DLD1 (cell line): Measurements from ENCODE around the gene PAM.

ENCODE experiments used
- in situ Hi-C: cut with HindIII; loops from 2 replicates; pipeline ENCODE4 v1.10.0; 2017; ENCODE audit warnings: low sequenced_read_pairs

Gene PAM

DNA sequence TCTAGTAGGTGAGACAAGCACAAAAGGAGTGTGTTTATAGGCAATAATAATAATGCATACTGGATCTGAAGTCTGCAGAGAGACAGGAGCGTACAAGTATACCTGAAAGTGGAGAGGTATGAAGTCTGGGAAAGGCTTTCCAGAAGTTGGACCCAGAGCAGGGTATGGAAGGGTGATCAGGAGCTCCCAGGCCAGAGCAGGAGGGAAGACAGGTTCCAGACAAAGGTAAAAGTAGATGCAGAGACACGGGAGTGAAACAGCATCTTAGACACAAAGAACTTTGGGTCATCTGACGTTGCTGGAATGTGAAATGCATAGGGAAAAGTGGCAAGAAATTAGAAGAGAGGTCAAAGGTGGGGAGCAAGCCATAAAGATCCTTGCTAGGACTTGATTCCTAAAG is 175.1 kb downstream of the PAM start:
- in situ Hi-C loops = no loop called here

DNA sequence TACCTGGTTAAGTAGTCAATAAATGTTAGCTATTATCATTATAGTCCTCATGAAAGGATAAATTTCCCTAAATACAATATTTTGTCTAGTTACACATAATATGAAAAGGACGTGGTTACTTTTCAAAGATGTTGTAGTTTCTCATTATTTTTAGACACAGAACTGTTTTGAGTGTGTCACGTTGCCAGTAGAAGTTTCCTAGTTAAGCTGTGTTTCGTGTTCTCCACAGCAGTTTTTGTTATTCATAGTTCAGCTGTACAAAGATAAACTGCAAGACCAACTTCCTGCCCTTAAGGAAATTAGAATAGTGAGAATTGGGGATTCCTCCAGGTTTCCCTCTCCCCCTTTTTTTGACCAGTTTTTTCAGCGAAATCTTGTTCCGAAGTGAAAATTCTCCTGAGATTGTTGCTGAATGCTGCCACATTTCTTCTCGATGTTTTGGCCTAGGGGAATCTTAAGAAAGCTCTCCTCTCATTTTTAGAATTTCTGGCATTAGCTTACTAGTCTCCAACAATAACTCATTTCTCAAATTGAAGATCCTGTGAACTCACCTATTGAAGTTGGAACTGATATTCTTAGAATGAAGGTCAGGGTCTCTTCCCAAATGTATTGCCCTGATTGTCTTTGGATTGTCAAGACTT is 176.1 kb downstream of the PAM start:
- in situ Hi-C loops = no loop called here

DNA sequence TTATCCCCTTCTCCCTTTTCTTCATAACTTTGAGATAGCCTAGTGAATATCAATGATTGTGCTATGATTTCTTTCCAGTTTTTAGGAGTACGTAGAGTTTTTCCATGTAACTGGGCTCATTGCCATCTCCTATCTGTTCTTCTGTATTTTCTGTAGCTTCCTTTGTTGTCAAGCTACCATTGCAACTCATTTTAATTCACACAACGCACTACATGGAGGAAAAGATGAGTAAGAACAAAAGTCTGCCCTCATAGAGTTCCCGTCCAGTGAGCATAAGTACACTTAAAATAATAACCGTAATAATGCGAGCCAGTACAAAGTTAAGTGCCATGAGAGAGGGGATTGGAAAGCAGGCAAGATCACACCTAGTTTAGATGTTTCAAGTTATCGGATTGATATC is 177.7 kb downstream of the PAM start:
- in situ Hi-C loops = no loop called here

DNA sequence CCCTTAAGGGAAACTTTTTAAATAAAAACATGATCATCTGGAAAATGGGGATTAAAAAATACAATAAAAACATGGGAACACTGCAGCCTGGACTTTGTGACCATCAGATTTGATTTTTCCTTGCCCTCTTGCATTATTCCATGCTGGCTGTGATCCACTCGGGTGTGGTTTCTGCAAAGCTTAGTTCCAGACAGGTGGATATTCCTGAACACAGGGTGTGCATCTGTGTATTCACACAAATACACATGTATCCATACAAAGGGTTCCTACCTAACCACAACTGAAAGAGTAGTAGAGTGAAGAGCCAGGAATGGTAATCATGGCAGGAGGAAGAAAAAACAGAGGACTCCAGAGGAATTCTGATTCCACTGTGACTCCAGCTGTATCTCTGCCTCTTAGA is 178.2 kb downstream of the PAM start:
- in situ Hi-C loops = no loop called here

DNA sequence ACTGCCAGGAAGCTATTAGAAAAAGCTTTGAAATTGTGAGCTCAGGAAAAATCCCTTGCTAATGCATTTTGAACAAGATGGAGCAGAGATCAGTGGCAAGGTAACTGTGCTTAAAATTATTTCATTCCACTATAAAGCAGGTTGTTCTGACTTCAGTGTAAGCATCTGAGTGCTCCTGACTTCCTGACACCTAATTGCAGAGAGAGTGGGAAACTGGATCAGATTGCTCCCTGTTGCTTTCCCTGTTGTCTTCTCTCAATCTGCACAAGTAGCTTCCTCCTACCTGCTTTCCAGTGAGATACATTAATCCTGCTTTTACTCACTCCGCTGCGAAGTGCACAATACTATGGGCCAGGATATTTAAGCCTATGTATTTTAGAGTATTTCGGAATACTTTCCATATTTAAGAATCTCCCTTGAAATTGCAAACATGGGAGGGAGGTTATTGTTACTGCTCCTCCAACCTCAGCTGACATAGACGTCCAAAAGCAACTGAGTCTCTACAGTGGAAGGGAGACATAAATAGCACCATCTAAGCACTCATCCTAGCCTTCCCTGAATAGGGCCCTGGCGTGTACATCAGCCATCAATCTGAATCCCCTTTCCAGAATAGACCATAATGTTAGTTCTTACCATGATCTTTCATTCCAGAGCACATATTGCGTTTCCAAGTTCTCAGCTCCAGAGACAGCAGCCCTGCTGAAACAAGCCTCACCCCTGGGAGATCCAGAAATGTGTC is 178.8 kb downstream of the PAM start:
- in situ Hi-C loops = no loop called here

DNA sequence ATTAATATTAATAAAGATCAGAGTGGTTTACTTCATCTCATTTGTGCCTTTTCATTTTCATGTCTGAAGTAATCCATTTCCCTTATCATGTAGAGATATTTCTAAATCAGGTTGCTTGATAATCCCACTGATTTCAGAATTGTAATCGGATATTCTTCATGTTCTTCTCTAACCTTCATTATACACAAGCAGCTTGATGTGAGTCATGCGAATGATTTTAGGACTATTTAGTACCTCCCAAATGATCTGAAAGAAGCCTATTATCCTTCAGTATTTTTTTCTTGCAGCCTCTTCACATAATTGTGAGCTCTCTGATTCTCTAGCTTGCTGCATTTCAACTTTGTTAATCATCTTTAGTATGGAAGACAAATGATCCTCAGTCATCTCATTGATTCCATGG is 182.8 kb downstream of the PAM start:
- in situ Hi-C loops = no loop called here

DNA sequence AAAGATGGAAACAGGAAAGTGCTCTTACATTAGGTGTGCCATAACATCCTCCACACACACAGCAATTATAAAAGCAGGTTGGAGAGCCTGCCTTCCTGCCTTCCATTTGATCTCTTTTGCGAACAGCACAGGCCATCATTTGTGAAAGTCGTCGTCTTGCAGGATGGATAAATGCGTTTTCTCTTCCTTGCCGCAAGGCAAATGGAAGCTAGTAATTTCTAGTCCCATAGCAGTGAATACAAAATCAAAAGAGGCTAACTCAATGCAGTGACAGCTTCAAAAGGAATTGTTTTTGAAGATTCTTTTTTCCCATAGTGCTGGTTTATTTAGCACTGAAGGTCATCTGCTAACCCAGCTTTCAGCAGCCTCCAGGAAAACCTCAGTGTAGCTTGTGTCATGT is 186.0 kb downstream of the PAM start:
- in situ Hi-C loops = no loop called here

DNA sequence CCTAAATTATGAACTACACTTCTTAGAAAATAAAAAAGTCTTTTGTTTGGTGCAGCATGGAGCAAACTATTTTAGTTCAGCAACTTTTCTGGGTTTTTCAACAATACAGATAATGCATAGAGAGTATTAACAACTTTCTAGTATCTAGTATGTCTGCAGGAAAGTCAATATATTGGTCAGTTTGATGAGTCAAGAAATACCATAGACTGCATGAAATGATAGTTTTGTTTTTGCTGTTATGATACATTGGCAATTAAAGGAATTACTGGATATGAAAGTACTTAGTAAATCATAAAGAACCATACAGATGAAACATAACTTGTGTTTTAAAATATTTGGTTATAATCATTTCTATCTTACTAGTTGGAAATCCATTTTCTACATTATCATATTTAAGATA is 191.3 kb downstream of the PAM start:
- in situ Hi-C loops = no loop called here

DNA sequence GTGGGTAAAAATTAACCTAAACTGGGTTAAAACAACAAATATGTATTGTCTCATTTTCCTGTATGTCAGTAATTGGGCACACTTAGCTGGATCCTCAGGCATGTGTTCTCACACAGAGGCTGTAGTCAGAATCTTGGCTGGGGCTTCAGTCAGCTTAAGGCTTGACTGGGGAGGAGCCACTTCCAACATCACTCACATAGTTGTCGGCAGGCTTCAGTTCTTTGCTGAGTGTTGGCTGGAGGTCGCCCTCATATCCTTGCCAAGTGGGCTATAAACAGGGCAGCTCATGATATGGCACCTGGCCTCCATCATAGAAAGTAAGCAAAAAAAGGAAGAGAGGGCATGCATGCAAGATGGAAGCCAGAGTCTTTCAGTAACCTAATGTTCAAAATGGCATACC is 191.9 kb downstream of the PAM start:
- in situ Hi-C loops = no loop called here

DNA sequence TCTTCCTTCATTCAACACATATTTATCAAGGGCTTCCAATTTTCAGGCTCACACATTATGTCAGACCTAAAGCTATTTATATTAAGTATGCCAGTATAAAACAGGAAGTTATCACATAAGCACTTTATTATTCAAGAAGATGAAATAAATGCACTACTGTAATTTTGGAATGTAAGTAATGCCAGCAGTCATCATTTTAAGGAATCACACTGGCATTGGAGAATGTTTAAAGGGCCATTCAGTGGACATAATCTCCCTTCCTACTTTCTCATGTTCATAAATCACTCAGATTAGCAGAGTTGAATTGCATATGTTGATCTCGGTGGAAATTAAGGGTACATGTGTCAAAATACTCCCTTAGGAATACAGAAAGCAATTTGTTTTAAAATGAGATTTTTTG is 200.4 kb downstream of the PAM start:
- in situ Hi-C loops = no loop called here

DNA sequence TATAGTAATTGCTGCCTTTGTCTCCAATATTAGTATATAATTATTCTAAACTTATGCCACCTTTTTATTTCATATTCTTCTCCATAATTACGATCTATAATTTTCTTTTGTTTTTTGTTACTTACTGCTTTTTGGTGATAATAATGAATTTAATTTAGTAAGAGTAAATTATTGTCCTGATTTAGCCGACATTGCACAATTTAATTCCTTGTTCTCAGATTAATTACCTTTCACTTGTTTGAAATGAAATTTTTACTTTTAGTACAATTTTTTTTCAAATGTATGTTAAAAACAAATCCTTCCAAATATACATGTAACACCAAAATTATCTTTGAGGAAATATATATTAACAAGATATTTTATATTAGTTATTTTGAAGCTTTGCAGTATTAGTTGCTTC is 201.5 kb downstream of the PAM start:
- in situ Hi-C loops = no loop called here

DNA sequence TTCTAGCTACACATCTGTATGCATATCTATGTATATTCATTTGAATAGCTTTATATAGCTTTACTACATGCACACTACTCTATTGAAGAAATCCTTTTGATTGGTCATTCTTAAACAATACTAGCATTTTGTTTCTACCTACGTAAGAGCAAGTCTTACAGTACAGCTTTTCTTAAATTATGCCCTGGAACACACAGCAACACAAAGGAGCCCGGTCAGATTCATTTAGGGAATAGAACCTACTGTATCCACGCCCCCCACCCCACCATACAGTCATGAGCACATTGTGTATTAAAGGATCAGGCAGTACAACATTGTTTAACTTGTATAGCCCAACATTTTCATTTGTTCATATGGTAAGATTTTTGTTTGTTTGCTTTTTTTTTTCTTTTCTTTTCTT is 202.0 kb downstream of the PAM start:
- in situ Hi-C loops = no loop called here

DNA sequence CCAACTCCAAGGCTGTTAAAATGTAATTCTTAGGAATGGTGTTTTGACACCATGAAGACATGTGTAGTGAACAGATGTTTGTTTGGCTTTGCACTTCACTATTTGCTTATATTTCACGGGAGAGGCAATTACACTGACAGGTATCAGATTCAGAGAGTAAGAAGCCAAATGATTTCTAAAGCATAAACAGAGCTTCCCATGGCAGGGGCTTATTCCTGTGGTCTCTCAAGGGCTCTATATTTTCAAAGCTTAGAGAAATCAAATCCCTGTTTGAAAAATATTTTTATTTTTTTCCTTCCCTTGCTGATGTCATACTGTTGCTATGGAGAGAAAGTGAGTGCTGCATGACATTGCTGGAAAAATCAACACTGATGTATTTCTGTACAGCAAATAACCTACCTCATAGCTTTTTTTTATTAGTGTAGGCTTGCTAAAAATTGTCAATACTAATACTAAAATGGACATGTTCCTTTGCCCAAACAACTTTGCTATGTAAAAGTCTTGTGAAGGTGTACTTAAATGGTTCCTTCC is 203.4 kb downstream of the PAM start:
- in situ Hi-C loops = no loop called here

DNA sequence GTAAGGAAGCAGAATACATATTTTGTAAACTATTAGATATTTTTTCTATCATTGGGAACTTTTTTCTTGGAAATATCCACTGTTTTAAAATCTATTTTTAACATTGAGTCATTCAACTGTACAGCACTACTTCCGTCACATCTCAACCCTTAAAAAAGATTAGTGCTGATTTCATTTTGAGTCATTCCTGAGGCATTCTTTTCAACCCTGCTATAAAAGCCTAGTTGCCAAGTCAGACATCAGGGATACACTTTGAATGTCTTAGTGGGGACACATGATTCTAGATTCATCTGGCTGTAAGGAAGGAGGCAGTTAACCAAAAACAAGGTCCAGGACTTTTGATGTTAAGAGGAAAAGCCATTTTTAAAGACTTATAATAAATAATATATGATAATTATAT is 203.9 kb downstream of the PAM start:
- in situ Hi-C loops = no loop called here

DNA sequence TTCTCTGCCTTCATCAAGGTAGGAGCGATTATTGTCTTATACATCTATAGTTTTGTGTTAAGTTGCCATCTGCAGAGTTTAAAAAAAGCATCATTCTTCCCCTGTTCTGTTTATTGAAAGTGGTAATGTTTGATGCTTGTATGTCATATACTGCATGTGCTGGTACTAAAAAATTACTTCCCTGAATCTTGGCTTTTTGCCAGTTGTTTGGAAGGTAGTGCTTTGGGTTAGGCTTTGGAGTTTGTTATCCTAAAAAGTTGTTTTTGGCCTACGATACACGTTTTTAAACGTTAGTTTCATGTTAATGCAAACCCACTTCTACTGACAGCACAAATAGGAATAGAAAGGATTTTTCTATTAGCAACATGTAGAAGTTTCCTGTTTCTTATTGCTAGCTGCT is 206.6 kb downstream of the PAM start:
- in situ Hi-C loops = no loop called here

DNA sequence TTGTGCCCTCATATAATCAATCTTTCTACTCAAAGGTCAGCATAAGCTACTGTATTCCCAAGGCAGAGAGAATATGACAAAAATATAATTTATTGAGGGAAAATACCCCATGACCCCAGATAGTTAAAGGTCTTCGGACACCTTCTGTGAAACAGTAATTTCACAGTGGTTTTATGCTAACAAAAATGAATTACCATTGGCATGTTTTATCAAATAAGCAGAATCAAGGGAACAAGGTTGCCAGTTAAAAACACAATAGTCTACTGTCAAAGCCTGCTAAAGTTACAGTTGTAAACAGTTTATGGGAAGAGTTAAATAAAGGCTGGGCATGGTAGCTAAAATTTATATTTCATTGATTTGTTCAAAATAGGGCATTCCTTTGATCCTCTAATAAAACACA is 210.5 kb downstream of the PAM start:
- in situ Hi-C loops = no loop called here

DNA sequence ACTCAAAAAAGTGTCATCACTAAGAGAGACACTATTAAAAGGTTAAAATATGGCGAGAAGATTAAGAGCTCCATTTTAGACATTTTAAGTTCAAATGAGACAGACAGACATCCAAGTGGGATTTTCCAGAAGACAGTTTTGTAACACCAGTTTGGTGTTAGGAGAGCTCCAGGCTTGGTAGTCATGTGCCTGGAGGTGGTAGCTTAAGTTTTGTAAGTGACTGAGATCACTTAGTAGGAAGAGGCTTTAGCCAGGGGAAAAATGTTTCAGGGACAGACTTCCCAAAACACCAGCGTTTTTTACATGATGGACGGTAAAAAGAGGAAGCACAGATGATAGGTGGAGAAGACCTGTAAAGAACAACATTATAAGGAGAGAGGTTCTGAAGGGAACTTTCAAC is 214.5 kb downstream of the PAM start:
- in situ Hi-C loops = no loop called here

DNA sequence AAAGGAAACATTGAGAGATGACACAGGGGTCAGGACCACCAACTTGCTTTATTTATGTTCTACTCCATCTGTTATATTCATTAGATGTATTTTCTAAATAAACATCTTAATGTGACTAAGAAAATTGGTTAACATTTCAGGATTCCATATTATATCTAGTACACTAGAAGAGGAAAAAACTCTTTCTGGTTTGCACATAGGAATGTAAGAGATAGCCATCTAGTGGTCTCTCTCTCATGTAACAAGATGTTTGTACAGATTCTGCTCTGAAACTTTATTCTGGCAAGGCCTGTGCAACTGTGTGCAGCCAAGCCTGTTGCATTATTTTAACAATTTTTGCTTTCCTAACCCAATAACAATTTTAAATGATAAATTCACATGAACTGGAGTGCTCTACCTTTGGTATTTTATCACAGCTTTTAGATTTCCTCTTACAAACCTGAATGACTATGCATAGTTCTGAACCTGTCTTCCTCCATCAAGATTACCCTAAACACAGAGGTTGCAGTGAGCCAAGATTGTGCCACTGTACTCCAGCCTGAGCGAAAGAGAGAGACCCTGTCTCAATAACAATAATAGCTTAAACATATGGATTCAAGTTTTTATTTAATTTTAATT is 216.7 kb downstream of the PAM start:
- in situ Hi-C loops = no loop called here

DNA sequence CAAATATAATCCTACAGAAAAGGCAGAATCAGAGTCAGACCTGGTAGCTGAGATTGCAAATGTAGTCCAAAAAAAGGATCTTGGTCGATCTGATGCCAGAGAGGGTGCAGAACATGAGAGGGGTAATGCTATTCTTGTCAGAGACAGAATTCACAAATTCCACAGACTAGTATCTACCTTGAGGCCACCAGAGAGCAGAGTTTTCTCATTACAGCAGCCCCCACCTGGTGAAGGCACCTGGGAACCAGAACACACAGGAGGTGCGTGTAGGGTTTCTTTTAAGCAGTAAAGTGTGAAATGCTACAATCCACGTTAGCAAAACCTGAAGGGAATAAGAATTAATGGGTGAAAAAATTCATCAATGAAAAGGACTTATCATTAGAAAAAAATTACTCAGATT is 219.1 kb downstream of the PAM start:
- in situ Hi-C loops = no loop called here

DNA sequence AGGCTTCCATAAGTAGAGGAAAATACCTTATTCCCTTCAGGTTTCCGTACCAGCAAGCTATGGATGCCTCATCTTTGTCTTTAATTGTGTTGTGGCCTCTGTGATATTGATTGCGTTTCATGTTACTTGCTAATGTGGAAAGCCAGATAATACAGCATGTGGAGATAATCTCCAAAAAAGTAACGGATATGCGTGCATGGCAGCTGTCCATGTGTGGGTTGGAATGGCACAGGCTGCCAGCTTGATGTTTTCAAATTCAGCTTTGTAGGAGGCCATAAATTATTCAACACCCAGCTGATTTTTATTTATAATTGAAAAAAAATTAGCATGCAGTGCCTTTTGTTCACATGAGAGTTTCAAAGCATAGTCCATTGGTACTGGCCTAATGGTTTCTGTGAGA is 219.9 kb downstream of the PAM start:
- in situ Hi-C loops = no loop called here

DNA sequence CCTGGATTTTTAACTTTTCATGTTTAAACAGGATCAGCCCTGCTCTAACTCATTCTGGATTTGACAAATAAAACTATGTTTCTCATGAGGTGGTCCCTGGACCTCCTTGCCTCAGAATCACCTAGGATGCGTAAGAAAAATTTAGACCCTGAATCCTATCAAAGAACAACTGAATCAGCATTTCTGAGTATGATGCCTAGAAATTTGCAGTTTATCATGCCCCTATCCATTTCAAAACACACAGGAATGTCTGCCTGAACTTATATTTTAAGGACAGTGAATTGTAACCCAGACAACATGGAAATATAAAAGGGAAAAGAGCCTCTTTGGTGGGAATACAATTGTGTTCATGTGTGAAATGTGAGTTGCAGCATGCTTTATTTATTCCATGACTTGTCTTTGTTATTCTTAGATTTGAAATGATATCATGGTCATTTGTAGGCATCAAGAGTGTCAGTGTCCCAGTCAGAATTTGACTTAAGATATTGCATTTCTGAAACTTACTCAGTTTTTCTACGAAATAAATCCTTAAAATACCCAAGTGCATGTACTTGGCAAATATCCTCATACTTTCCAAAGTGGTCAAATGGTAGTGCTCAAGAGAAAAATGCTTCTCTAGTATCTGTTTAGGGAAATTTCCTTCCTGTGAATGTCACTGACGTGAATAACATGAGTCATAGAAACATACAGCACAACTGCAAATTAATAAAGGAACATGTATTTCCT is 220.5 kb downstream of the PAM start:
- in situ Hi-C loops = no loop called here
